Effector CD4-positive, alpha-beta T cell (primary cell): ENCODE data around the gene TENT4B.
A peak's percentile ranks its signal among the peaks of the same experiment; 100 is the strongest.

ENCODE experiments used
- DNase-seq: peaks from one replicate; pipeline ENCODE4 v3.0.0-alpha.2; 2020

Gene TENT4B

GRCh38 chr16:50198802-50199403 is 45.8 kb downstream of the TENT4B start:
- DNase-seq, result no peak

- no peak for DNase-seq
Measured at GRCh38 chr16:50201787-50202186, 48.7 kb downstream of the TENT4B start.

DNA sequence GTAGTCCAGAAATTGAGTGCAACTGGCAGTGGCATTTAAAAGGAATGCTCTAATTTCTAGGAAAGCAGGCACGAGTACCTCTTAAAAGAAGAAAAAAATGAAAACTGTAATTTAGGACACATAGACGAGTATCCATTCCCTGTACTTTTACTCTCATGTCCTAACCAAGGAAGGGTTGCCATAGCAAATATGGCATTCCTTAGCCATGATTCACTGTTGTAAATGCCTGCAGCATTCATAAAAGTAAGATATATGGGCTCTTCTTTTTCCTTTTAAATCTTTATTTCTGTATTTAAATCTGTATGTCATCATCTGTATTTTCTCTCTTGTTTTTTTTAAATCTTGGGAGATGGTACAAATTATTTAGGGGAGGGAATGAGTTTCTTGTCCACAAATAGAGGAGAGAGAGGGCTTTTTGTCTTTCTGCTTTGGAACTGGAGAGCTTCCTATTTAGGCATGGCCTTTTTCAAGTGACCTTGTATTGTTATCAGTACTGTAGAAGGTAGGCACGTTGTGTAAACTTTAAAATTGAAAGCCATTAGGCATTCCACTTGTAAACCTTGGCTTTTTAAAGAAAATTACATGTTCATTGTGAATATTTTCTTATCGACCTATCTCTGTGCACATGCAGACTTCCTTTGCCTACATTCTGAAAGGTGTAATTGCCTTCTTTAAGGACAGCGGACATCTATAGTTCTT is 50.0 kb downstream of the TENT4B start:
- no peak for DNase-seq

GRCh38 chr16:50203681-50204080 is 50.6 kb downstream of the TENT4B start:
- DNase-seq, result no peak

DNA sequence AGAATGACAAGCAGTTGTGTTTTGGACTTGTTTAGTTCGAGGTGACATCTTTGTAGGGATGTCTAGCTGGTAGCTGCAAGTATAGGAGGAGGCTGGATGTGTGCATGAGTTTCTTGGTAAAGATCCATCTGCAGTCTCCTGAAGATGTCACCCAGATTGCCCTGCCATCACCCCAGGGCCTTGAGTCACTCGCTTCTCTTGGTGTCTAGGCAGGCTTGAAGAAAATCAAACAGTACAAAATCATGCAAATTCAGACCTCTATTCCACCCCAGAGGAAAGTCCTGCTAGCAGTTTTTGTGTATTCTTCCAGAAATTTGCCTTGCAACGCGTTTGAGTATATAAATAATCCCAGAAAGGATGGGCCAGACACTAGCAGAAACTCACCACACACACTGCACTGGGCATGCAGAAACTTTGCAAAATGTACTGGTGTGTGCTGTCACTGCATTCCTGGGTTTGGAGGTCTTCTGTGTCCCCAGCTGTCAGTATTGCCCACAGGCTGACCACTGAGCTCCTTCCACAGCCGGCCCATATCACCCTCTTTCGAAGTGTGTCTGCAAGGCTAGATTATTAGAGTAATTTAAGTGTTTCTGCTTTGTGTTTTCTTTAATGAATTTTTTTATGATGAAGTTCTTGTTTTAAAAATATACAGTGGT is 51.5 kb downstream of the TENT4B start:
- DNase-seq, result no peak

DNA sequence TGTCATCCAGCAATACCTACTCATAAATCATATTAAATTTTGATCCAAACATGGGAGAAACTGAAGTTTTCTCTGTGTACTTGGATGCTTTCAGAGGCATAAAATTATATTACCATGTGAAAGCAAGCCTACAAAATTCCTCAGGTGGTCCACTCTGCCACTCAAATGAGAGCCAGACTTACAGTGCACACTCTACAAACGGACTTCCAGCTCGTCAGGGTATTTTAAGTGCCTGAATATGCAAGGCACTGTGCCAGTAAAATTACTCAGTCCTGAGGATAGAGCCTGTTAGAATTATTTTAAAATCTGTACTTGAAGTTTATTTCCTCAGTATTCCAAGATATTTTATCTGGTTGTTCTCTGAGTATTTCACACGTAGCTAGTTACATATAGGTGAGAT is 54.5 kb downstream of the TENT4B start:
- no peak for DNase-seq

GRCh38 chr16:50208460-50208931 is 55.4 kb downstream of the TENT4B start:
- DNase-seq, result no peak

DNA sequence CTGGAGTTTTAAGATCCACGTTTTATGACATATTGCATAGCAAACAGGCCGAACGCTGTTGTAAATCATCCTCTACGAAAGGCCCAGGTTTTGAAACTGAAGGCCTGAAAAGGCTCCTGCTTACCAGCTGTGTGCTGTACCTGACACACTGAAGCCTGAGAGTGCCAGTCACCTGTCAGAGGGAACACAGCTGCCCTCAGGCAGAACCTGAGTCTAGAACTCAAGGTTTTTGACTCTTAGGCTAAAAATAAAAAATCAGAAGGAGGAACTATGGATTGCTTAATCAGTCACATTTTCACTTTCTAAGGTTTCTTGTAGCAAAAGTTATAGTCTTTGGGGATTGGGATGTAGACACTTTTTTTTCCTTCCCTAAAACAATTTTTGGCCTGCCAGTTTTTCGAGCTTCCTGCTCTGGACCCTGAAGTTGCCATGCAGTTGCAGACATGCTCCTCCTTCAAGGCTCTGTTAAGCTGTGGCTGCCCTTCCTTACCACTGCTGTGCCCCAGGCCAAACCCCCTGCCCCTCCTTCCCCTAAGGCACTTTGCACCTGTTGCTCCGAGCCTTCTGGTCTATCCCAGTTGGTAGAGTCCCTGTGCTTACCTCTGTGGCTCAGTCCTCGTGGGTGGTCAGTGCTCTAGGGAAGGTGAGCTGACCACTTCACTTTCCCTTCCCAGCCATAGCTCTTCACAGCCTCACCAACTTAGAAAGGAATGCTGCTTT is 56.6 kb downstream of the TENT4B start:
- DNase-seq, result no peak

- peak; percentile 24 for DNase-seq
Measured at GRCh38 chr16:50210266-50211038, 57.3 kb downstream of the TENT4B start.

GRCh38 chr16:50213939-50214519 is 60.9 kb downstream of the TENT4B start:
- no peak for DNase-seq

DNA sequence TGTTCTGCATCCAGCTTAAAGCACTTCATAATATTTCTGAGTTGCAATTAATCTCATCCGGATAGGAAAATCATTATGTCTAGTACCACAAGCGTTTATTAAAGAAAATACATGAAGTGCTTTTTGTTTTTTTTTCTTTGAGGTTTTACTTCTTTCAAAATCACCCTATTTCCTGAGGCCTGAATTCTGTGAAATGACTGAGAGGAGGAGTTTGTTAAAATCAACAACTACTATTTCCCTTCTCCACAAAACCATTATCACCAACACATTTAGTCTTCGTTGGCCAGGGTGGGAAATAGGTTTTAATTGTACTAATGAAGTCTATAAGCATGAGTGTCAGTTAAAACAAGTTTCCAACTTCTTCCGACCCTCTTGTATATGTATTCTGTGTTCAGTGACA is 62.6 kb downstream of the TENT4B start:
- DNase-seq, result no peak

- no peak for DNase-seq
Measured at GRCh38 chr16:50216231-50216630, 63.1 kb downstream of the TENT4B start.

DNA sequence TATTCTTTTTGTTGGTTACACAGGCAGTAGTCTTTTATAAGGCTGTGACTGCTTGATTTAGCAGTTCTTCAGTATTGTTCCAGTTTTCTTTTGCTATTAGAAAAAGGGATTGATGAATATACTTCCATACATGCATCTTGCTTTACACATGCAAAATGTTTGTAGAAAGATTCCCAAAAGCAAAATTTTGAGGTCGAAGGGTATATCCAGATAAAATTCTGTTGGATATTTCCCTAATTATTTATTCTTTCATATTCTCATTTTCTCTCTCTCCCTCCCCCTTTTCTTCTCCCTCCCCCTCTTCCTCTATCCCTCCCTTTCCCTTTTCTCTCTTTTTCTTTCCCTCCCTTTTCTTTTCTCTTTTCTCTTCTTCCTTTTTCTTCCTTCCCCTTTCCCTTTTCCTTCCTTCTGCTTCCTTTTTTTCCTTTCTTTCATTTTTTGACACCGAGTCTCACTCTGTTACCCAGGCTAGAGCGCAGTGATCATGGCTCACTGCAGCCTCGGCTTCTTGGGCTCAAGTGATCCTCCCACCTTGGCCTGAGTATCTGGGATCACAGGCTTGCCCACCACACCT is 66.4 kb downstream of the TENT4B start:
- DNase-seq, result no peak

DNA sequence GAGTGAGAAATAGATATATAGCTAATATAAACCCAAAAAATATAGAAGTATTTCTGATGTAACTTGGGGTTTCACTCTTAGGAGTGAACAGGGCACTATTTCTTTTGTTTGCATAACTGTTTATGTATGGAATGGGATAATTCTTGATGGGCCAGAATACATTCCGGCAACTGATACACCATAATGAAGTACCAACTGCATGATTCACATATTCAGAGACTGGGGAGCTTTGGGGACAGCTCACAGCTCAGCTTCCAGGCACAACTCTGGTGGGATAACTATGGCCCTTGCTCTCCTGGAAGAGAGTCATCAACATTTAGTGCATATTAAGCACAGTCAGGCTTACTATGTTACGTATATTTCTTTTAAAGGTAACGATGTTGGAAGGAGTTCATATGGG is 71.2 kb downstream of the TENT4B start:
- DNase-seq, result no peak

DNA sequence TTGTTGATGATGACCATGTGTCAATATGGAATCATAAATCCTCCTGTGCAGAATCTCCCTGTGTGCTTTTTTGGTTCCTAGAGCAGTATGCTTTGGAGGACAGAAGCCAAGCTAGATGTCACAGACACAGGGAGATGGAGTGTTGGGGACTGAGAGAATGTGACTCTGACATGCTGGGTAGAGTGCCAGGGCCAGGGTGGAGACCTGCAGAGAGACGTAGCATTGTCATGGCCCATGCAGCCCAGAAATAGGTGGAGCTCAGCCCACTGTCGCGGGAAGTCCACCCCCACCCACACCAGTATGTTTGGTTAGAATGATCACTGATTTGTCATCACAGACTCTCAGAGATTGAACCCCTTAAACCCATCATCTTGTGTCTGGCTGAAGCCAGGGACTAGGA is 74.0 kb downstream of the TENT4B start:
- no peak for DNase-seq

DNA sequence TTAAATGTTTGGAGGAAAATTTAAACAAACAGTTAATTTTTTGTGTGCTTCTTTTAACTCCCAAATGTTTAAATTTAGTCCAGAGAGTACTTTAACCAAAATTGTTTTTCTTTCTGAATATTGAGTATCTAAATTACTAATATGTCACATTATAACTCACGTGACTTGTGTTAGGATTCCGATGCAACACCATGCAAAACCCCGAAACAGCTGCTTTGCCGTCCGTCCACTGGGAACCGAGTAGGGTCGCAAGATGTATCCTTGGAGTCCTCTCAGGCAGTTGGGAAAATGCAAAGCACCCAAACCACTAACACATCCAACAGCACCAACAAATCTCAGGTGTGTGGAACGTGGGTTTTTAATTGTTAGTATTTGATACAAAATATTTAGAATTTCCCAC is 74.6 kb downstream of the TENT4B start:
- no peak for DNase-seq

GRCh38 chr16:50228364-50228868 is 75.3 kb downstream of the TENT4B start:
- DNase-seq, result no peak

- no peak for DNase-seq
Measured at GRCh38 chr16:50229149-50229726, 76.1 kb downstream of the TENT4B start.

DNA sequence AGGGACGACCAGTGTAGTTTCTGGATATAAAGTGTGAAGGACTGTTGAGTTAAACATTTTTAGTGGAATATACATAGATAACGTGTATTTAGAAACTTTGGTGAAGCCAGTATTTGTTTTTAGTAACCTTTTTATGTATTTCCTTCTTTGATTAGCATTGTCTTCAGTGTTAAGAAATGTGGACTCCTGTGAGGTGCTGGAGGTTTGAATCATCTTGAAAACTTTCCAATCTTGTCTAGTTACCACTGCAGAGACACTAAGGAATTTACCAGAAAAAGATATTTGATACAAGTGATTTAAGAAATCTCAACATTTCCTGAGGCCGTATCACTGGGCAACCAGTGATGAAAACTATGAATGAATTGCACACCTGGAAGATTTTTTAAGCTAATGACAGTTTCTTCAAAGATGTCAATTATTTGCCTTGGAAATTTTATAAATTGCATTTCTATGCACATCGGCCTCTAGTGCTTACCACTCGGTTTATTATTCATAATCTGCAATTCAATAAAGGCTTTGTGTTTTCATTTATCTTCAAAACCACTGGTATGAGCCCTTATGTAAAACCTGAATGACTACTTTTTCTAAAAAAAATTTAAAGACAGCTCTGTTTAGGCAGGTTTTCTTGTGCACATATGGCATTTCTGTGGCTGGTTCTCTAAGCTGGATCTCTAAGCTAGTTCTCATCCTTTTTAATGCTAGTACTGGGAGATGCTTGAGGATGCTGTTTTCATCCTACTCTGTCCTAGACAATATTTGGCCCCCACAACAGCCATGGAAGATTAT is 81.9 kb downstream of the TENT4B start:
- no peak for DNase-seq

DNA sequence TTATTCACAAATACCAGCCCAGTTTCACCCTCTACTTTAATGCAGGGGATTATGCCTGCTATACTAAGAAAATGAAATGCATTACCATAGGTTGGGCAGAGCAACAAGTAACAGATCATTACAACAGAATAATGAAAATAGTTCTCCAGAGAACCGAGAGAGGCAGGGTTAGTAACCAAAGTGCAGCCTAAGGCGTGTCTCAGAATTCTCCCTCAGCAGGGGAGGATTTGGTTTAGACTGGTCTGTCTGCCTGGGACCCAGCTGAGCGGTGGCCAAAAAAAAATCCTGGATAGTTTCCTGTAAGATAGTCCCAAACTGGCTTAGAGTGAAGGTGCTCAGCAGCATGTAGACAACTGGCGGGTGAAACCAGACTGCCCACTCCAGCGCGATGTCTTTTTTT is 82.5 kb downstream of the TENT4B start:
- no peak for DNase-seq

DNA sequence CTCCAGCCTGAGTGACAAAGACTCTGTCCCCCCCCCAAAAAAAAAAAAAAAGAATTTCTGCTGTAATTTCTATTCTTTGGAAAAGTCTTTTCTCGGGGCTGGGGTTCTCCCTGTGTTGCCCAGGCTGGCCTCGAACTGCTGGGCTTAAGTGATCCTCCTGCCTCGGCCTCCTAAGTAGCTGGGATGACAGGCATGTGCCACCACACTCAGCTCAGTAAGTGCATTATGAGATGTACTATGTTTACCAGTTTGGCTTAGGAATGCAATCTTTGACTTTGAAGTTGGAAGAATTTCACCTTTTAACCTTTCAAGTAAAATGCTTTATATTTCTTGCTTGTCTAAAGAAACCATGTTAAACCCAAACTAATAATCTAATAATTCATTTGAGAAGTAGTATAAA is 85.2 kb downstream of the TENT4B start:
- no peak for DNase-seq
